Natural killer cell treated with Interleukin-12 subunit alpha and Interleukin-12 subunit beta and Interleukin-15 and Interleukin-18, amount 100 ng/mL, for 72 hours (primary cell): ENCODE data around the gene CNKSR1. TPM values are rescaled to one million over a fixed set of nuclear protein-coding genes. Genes with fewer than 3 reads are reported as not detected.
A peak's percentile ranks its signal among the peaks of the same experiment; 100 is the strongest.

Source experiments
- ATAC-seq, 2 donors: fragments of 150-1000 bp; cut with Tn5 transposase in 1 of 2; sonication (Bioruptor Pico), chemical (Tn5 transposase) in 1 of 2; 2 replicates each; pipeline ENCODE4 v1.10.0; 2021
- DNase-seq: peaks from one replicate; pipeline ENCODE4 v3.0.0; 2022; ENCODE audit warnings: low spot score
- H3K27ac Mint-ChIP-seq, 2 donors: 1 replicate in 1 of 2; 2 replicates in 1 of 2; pipeline ENCODE4 v1.8.0; 2022; ENCODE audit warnings: mixed read lengths in 2 of 2, mild to moderate bottlenecking in 1 of 2, moderate library complexity in 1 of 2
- H3K27me3 Mint-ChIP-seq, 2 donors: 1 replicate in 1 of 2; 2 replicates in 1 of 2; pipeline ENCODE4 v1.8.0; 2022; ENCODE audit warnings: mixed read lengths in 2 of 2
- H3K36me3 Mint-ChIP-seq: one replicate; pipeline ENCODE4 v1.8.0; 2022; ENCODE audit warnings: mixed read lengths
- H3K4me1 Mint-ChIP-seq, 2 donors: 1 replicate in 1 of 2; 2 replicates in 1 of 2; pipeline ENCODE4 v1.8.0; 2022; ENCODE audit warnings: low read depth in 2 of 2, mixed read lengths in 2 of 2, mild to moderate bottlenecking in 1 of 2
- H3K4me3 Mint-ChIP-seq: one replicate; pipeline ENCODE4 v1.8.0; 2022; ENCODE audit warnings: mixed read lengths
- H3K9me3 Mint-ChIP-seq: 2 replicates; pipeline ENCODE4 v1.8.0; 2022; ENCODE audit warnings: mixed read lengths
- total RNA-seq, 2 donors: library from RNA; stranded (reverse); gene quantifications; one replicate each; pipeline ENCODE4 v1.2.3, GENCODE V29; 2022

CNKSR1 gene
- total RNA-seq, 2 donors from 2014 or later, result 2.5 TPM; not detected in 1

GRCh38 chr1:26154750-26155149 is 22.5 kb upstream of the CNKSR1 start:
- Mint-ChIP-seq H3K27ac (no peak overlapping the region), H3K27me3 (peaks cover 35 to 43% of the 10 kb centered on the region in 2 donors), H3K4me3 (no peak overlapping the region), H3K36me3 (no peaks in the 10 kb centered on the region), H3K4me1 (no peaks in the 10 kb centered on the region), H3K9me3 (no peaks in the 10 kb centered on the region)
- ATAC-seq (no peak), DNase-seq (no peak)

GRCh38 chr1:26155370-26156284 is 21.7 kb upstream of the CNKSR1 start:
- Mint-ChIP-seq H3K27me3 (peaks cover 31 to 39% of the 10 kb centered on the region in 2 donors), H3K4me1 (no peaks in the 10 kb centered on the region), H3K36me3 (no peaks in the 10 kb centered on the region), H3K4me3 (no peak overlapping the region), H3K27ac (no peak overlapping the region), H3K9me3 (no peaks in the 10 kb centered on the region)
- DNase-seq, result peak; percentile 44
- no peak for ATAC-seq

- ATAC-seq (peak in 1 of 2 donors; percentile 12), DNase-seq (no peak)
- Mint-ChIP-seq H3K27ac (no peak overlapping the region), H3K4me3 (no peak overlapping the region), H3K27me3 (peaks cover 28 to 36% of the 10 kb centered on the region in 2 donors), H3K4me1 (no peaks in the 10 kb centered on the region), H3K9me3 (no peaks in the 10 kb centered on the region), H3K36me3 (no peaks in the 10 kb centered on the region)
Measured at GRCh38 chr1:26156285-26157038, 20.8 kb upstream of the CNKSR1 start.

GRCh38 chr1:26158271-26158907 is 18.9 kb upstream of the CNKSR1 start:
- H3K9me3 Mint-ChIP-seq, result no peaks in the 10 kb centered on the region
- DNase-seq, result no peak
- H3K36me3 Mint-ChIP-seq, result no peaks in the 10 kb centered on the region
- H3K27ac Mint-ChIP-seq, result no peak overlapping the region
- ATAC-seq, result no peak
- H3K4me1 Mint-ChIP-seq, result peaks cover 3 to 5% of the 10 kb centered on the region in 2 donors
- peaks cover 32 to 33% of the 10 kb centered on the region in 2 donors for H3K27me3 Mint-ChIP-seq
- H3K4me3 Mint-ChIP-seq, result no peak overlapping the region

- peaks cover 3 to 5% of the 10 kb centered on the region in 2 donors for H3K4me1 Mint-ChIP-seq
- no peaks in the 10 kb centered on the region for H3K9me3 Mint-ChIP-seq
- no peak within 1 kb of the TSS for H3K27ac Mint-ChIP-seq
- no peak for DNase-seq
- no peaks in the 10 kb centered on the region for H3K36me3 Mint-ChIP-seq
- ATAC-seq, result no peak
- H3K4me3 Mint-ChIP-seq, result no peak within 1 kb of the TSS
- peaks cover 28 to 30% of the 10 kb centered on the region in 2 donors for H3K27me3 Mint-ChIP-seq
Measured at GRCh38 chr1:26158908-26159742, 18.2 kb upstream of the CNKSR1 start, which contains the start of gene FAM110D. Gene FAM110D (plus strand): TSS chr1:26159079. CDS start chr1:26161292, 2,213 bp downstream.

GRCh38 chr1:26159743-26160039 is 17.6 kb upstream of the CNKSR1 start:
- ATAC-seq (no peak), DNase-seq (no peak)
- no peak overlapping the region for H3K27ac Mint-ChIP-seq
- H3K36me3 Mint-ChIP-seq, result no peaks in the 10 kb centered on the region
- peaks cover 24 to 29% of the 10 kb centered on the region in 2 donors for H3K27me3 Mint-ChIP-seq
- H3K9me3 Mint-ChIP-seq, result no peaks in the 10 kb centered on the region
- H3K4me1 Mint-ChIP-seq, result peaks cover 6 to 7% of the 10 kb centered on the region in 2 donors
- no peak overlapping the region for H3K4me3 Mint-ChIP-seq

GRCh38 chr1:26160527-26161414 is 16.5 kb upstream of the CNKSR1 start:
- Mint-ChIP-seq H3K9me3 (no peaks in the 10 kb centered on the region), H3K4me1 (peaks cover 13 to 15% of the 10 kb centered on the region in 2 donors), H3K27me3 (peaks cover 14 to 31% of the 10 kb centered on the region in 2 donors), H3K36me3 (no peaks in the 10 kb centered on the region), H3K27ac (no peak overlapping the region), H3K4me3 (no peak overlapping the region)
- DNase-seq (no peak), ATAC-seq (no peak)

GRCh38 chr1:26161415-26162219 is 15.7 kb upstream of the CNKSR1 start:
- ATAC-seq (peak; percentile 60 to 68), DNase-seq (peak; percentile 68)
- H3K4me3 Mint-ChIP-seq, result no peak overlapping the region
- no peaks in the 10 kb centered on the region for H3K9me3 Mint-ChIP-seq
- peaks cover 14 to 28% of the 10 kb centered on the region in 2 donors for H3K27me3 Mint-ChIP-seq
- no peak overlapping the region for H3K27ac Mint-ChIP-seq
- H3K4me1 Mint-ChIP-seq, result peaks cover 13 to 20% of the 10 kb centered on the region in 2 donors
- H3K36me3 Mint-ChIP-seq, result no peaks in the 10 kb centered on the region

- no peak overlapping the region for H3K4me3 Mint-ChIP-seq
- ATAC-seq, result no peak
- no peak for DNase-seq
- H3K36me3 Mint-ChIP-seq, result no peaks in the 10 kb centered on the region
- H3K4me1 Mint-ChIP-seq, result peaks cover 13 to 24% of the 10 kb centered on the region in 2 donors
- peaks cover 14 to 30% of the 10 kb centered on the region in 2 donors for H3K27me3 Mint-ChIP-seq
- H3K27ac Mint-ChIP-seq, result no peak overlapping the region
- H3K9me3 Mint-ChIP-seq, result no peaks in the 10 kb centered on the region
Measured at GRCh38 chr1:26162220-26162709, 15.0 kb upstream of the CNKSR1 start.

- ATAC-seq (no peak), DNase-seq (no peak)
- Mint-ChIP-seq H3K4me1 (peaks cover 13 to 24% of the 10 kb centered on the region in 2 donors), H3K27ac (no peak overlapping the region), H3K4me3 (no peak overlapping the region), H3K9me3 (no peaks in the 10 kb centered on the region), H3K36me3 (no peaks in the 10 kb centered on the region), H3K27me3 (peaks cover 14 to 30% of the 10 kb centered on the region in 2 donors)
Measured at GRCh38 chr1:26163684-26164035, 13.6 kb upstream of the CNKSR1 start.

GRCh38 chr1:26164036-26164860 is 13.0 kb upstream of the CNKSR1 start:
- peaks cover 13 to 24% of the 10 kb centered on the region in 2 donors for H3K4me1 Mint-ChIP-seq
- H3K9me3 Mint-ChIP-seq, result no peaks in the 10 kb centered on the region

More at GRCh38 chr1:26164036-26164860, 13.0 kb upstream of the CNKSR1 start:
- Mint-ChIP-seq H3K27ac (no peak overlapping the region), H3K27me3 (peaks cover 14 to 26% of the 10 kb centered on the region in 2 donors), H3K4me3 (peak overlapping the region; percentile 26), H3K36me3 (no peaks in the 10 kb centered on the region)
- peak; percentile 64 for DNase-seq
- peak; percentile 74 to 79 for ATAC-seq
